B cell (primary cell): ENCODE results near the gene CHST14.

Source experiments
- EZH2 ChIP-seq: IDR thresholded peaks from 2 replicates; pipeline ENCODE4 v1.6.1; 2012; ENCODE audit warnings: borderline replicate concordance, low read depth, mild to moderate bottlenecking, moderate library complexity, low read length; ENCODE audit not compliant: insufficient read depth, poor library complexity, severe bottlenecking
- TF ChIP-seq, protein P1 (sequence below): fragments of 200-600 bp; IDR thresholded peaks from one replicate; pipeline ENCODE4 v1.8.0; 2022; ENCODE audit warnings: antibody characterized with exemption, mild to moderate bottlenecking

DNA sequence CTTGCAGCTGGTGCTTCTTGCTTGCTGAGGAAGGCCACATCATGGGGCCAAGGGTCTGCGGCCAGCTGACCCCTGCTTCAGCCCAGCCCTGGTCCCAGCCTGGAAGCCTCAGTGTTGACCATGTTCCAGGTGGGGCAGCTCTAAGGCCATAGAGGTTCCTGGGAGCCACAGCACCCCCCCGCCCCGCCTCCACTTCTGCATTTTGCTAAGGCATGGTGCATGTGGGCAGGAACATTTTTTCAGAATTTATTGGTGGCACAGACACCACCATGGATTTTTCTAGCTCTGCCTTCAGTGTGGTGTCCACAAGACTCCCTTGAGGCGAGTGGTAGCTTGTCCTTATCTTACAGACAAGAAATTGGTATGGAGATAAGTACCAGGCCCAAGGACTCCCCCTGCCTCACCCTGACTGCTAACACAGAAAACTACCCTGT is 1.9 kb upstream of the CHST14 start:
- no peak for TF ChIP-seq EZH2
- TF ChIP-seq, protein P1, sequence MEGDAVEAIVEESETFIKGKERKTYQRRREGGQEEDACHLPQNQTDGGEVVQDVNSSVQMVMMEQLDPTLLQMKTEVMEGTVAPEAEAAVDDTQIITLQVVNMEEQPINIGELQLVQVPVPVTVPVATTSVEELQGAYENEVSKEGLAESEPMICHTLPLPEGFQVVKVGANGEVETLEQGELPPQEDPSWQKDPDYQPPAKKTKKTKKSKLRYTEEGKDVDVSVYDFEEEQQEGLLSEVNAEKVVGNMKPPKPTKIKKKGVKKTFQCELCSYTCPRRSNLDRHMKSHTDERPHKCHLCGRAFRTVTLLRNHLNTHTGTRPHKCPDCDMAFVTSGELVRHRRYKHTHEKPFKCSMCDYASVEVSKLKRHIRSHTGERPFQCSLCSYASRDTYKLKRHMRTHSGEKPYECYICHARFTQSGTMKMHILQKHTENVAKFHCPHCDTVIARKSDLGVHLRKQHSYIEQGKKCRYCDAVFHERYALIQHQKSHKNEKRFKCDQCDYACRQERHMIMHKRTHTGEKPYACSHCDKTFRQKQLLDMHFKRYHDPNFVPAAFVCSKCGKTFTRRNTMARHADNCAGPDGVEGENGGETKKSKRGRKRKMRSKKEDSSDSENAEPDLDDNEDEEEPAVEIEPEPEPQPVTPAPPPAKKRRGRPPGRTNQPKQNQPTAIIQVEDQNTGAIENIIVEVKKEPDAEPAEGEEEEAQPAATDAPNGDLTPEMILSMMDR: no peak
